OCI-LY7 (cell line): ENCODE data around the gene AKIRIN2. TPM values are rescaled to one million over a fixed set of nuclear protein-coding genes. Genes with fewer than 3 reads are reported as not detected.
A peak's percentile ranks its signal among the peaks of the same experiment; 100 is the strongest.
"Not testable (repeated sequence)": the region's sequence is repeated elsewhere in the genome, so short reads cannot be mapped to it uniquely, and the experiment has no call there.

Source experiments
- BruUV-seq: library from RNA; stranded (reverse); fragments of 400-500 nt; replicated peaks from 2 replicates; lab custom pipeline; 2021; lab: Mats Ljungman, UMichigan
- CTCF ChIA-PET: fragments of 300-600 bp; sonication (Branson Sonifier 250); formaldehyde crosslinking; loops from one replicate; lab custom pipeline; 2022; ENCODE audit warnings: antibody characterized with exemption; ENCODE audit not compliant: unreplicated experiment; lab: Charles Lee
- POLR2A ChIA-PET: fragments of 300-600 bp; sonication (Branson Sonifier 250); formaldehyde crosslinking; loops from one replicate; lab custom pipeline; 2022; ENCODE audit warnings: antibody characterized with exemption; lab: Charles Lee
- DNase-seq: peaks from one replicate; pipeline ENCODE4 v3.0.0-alpha.2; 2015; ENCODE audit warnings: low spot score
- H2AFZ ChIP-seq: fragments of 200-600 bp; sonication (generic), shearing (Covaris generic); 2 replicates; pipeline ENCODE4 v1.6.1; 2014; ENCODE audit warnings: mild to moderate bottlenecking, antibody characterized with exemption, low read length, moderate library complexity
- H3K27ac ChIP-seq: fragments of 200-600 bp; sonication (generic); 2 replicates; pipeline ENCODE4 v1.5.1; 2014; ENCODE audit warnings: mixed run types, low read depth, mild to moderate bottlenecking, moderate library complexity, low read length, inconsistent platforms; ENCODE audit not compliant: poor library complexity, severe bottlenecking
- H3K36me3 ChIP-seq: fragments of 200-600 bp; sonication (generic); 2 replicates; pipeline ENCODE4 v1.6.1; 2014; ENCODE audit warnings: mild to moderate bottlenecking, antibody characterized with exemption, low read length, moderate library complexity, mixed read lengths; ENCODE audit not compliant: insufficient read depth
- H3K4me1 ChIP-seq: fragments of 200-600 bp; sonication (generic); 2 replicates; pipeline ENCODE4 v1.5.1; 2014; ENCODE audit warnings: mild to moderate bottlenecking, low read length; ENCODE audit not compliant: insufficient read depth, poor library complexity, severe bottlenecking
- H3K4me2 ChIP-seq: fragments of 200-600 bp; sonication (generic); 2 replicates; pipeline ENCODE4 v1.6.1; 2014; ENCODE audit warnings: mild to moderate bottlenecking, low read length
- H3K4me3 ChIP-seq: fragments of 200-600 bp; sonication (generic); 2 replicates; pipeline ENCODE4 v1.5.1; 2014; ENCODE audit warnings: mild to moderate bottlenecking, low read depth, low read length; ENCODE audit not compliant: poor library complexity, severe bottlenecking
- H3K79me2 ChIP-seq: fragments of 200-600 bp; sonication (generic); 2 replicates; pipeline ENCODE4 v1.6.1; 2016; ENCODE audit warnings: low read depth, mild to moderate bottlenecking, low read length, moderate library complexity, mixed read lengths; ENCODE audit not compliant: insufficient read depth
- H3K9me2 ChIP-seq: fragments of 200-600 bp; sonication (generic); 2 replicates; pipeline ENCODE4 v1.6.1; 2016; ENCODE audit warnings: mild to moderate bottlenecking, low read length, mixed read lengths; ENCODE audit not compliant: insufficient read depth
- H3K9me3 ChIP-seq: fragments of 200-600 bp; sonication (generic); 2 replicates; pipeline ENCODE4 v1.6.1; 2014; ENCODE audit warnings: mild to moderate bottlenecking, mixed run types, low read length, mixed read lengths
- H4K20me1 ChIP-seq: fragments of 200-600 bp; sonication (generic); 2 replicates; pipeline ENCODE4 v1.6.1; 2014; ENCODE audit warnings: mild to moderate bottlenecking, antibody characterized with exemption, low read length, moderate library complexity, mixed read lengths; ENCODE audit not compliant: insufficient read depth
- CTCF ChIP-seq: fragments of 200-600 bp; sonication (generic); conservative IDR thresholded peaks from 2 replicates; pipeline ENCODE4 v1.5.1; 2014; ENCODE audit warnings: mild to moderate bottlenecking, antibody characterized with exemption, low read length, moderate library complexity, mixed read lengths
- EZH2phosphoT487 ChIP-seq: fragments of 200-600 bp; sonication (generic); IDR thresholded peaks from 2 replicates; pipeline ENCODE4 v1.6.1; 2018; ENCODE audit warnings: low read depth, borderline replicate concordance, mild to moderate bottlenecking, mixed run types, antibody characterized with exemption, low read length, moderate library complexity, mixed read lengths
- intact Hi-C: fragments of 100-400 bp; cut with micrococcal nuclease; formaldehyde crosslinking; loops from one replicate; pipeline ENCODE4 v1.10.0; 2022; ENCODE audit not compliant: unreplicated experiment
- total RNA-seq, 2 experiments: library from RNA; depleted of rRNA in 1 of 2; stranded (reverse); fragments of >200 nt in 1 of 2; shearing (Covaris generic) in 1 of 2; gene quantifications; 2 replicates each; pipeline ENCODE4 v1.2.3, GENCODE V29; 2014 to 2022

Gene AKIRIN2
- total RNA-seq, 2 experiments from 2014 or later = 70.4 to 127 TPM

- Histone ChIP-seq H3K4me2 (peak overlapping the region; percentile 5; the same call in 1 of the 2 replicates), H3K9me3 (no peaks in the 10 kb centered on the region), H2AFZ (peak overlapping the region; percentile 87; the same call in 1 of the 2 replicates), H3K4me1 (peaks cover 21% of the 10 kb centered on the region), H3K36me3 (no peaks in the 10 kb centered on the region), H3K4me3 (no peak overlapping the region), H4K20me1 (no peaks in the 10 kb centered on the region), H3K9me2 (no peaks in the 10 kb centered on the region), H3K79me2 (no peaks in the 10 kb centered on the region), H3K27ac (no peak overlapping the region)
- ChIA-PET POLR2A (interaction anchor here (0.6 to 1.8 kb wide), 10 partner anchors 9 to 190 kb away, joined by 3 to 15 read pairs (median 4); no protein-coding TSS in a partner anchor), CTCF (interaction anchor here (0.6 kb wide), 1 partner anchor 11 kb away, joined by 3 read pairs; no protein-coding TSS in a partner anchor)
- intact Hi-C loops = no loop called here
- no peak for TF ChIP-seq CTCF
- BruUV-seq = no TSS peak
- DNase-seq = peak; percentile 46
Observed at GRCh38 chr6:87714093-87714842, 12.2 kb upstream of the AKIRIN2 start.

- H3K9me3 ChIP-seq, H3K27ac ChIP-seq, H2AFZ ChIP-seq, intact Hi-C loops, H3K36me3 ChIP-seq, H3K4me3 ChIP-seq, H4K20me1 ChIP-seq, CTCF ChIA-PET, H3K9me2 ChIP-seq, H3K4me2 ChIP-seq, DNase-seq, BruUV-seq, H3K79me2 ChIP-seq: not testable (repeated sequence)
- POLR2A ChIA-PET = interaction anchor here (0.6 to 0.7 kb wide), 7 partner anchors 15 to 460 kb away, joined by 3 to 7 read pairs (median 4); no protein-coding TSS in a partner anchor
- H3K4me1 ChIP-seq = peaks cover 21% of the 10 kb centered on the region
Observed at GRCh38 chr6:87712713-87713112, 10.7 kb upstream of the AKIRIN2 start.

- Histone ChIP-seq H3K4me1 (peaks cover 43% of the 10 kb centered on the region), H3K9me3 (no peaks in the 10 kb centered on the region), H4K20me1 (no peaks in the 10 kb centered on the region), H3K4me2 (peak overlapping the region; percentile 34), H3K79me2 (no peaks in the 10 kb centered on the region), H3K4me3 (no peak overlapping the region), H3K27ac (no peak overlapping the region), H3K9me2 (no peaks in the 10 kb centered on the region), H2AFZ (peak overlapping the region; percentile 72), H3K36me3 (no peaks in the 10 kb centered on the region)
- CTCF ChIA-PET = no interaction called here
- POLR2A ChIA-PET = interaction anchor here (0.9 to 1.2 kb wide), 2 partner anchors 10 to 58 kb away, joined by 3 to 4 read pairs; no protein-coding TSS in a partner anchor
- peak; percentile 48 for DNase-seq
- BruUV-seq = no TSS peak
- TF ChIP-seq EZH2phosphoT487 = no peak
- TF ChIP-seq CTCF = no peak
- intact Hi-C loops = no loop called here
Observed at GRCh38 chr6:87710090-87710489, 8.1 kb upstream of the AKIRIN2 start.

GRCh38 chr6:87708581-87709427 is 6.8 kb upstream of the AKIRIN2 start:
- H3K4me3 ChIP-seq, POLR2A ChIA-PET, CTCF ChIA-PET: not testable (repeated sequence)

More at GRCh38 chr6:87708581-87709427, 6.8 kb upstream of the AKIRIN2 start:
- H3K36me3 ChIP-seq, DNase-seq, H2AFZ ChIP-seq, H3K27ac ChIP-seq, H4K20me1 ChIP-seq, H3K4me2 ChIP-seq, BruUV-seq, H3K9me3 ChIP-seq, intact Hi-C loops, H3K79me2 ChIP-seq, H3K9me2 ChIP-seq: not testable (repeated sequence)
- H3K4me1 ChIP-seq = peaks cover 41% of the 10 kb centered on the region
